Endothelial cell of umbilical vein (primary cell): ENCODE results near the gene CREBL2. TPM values are rescaled to one million over a fixed set of nuclear protein-coding genes. Genes with fewer than 3 reads are reported as not detected.
A peak's percentile ranks its signal among the peaks of the same experiment; 100 is the strongest.

Source experiments
- BruUV-seq: library from RNA; stranded (reverse); fragments of 400-500 nt; replicated peaks from 2 replicates; lab custom pipeline; 2021; lab: Mats Ljungman, UMichigan
- CTCF ChIA-PET: fragments of 300-600, 350-600 bp; sonication (Branson Sonifier 250); formaldehyde crosslinking; loops from one replicate; lab custom pipeline; 2021; ENCODE audit warnings: antibody characterized with exemption, inconsistent platforms; lab: Charles Lee
- POLR2A ChIA-PET: fragments of 300-600, 350-600 bp; sonication (Branson Sonifier 250); formaldehyde crosslinking; loops from one replicate; lab custom pipeline; 2021; ENCODE audit warnings: antibody characterized with exemption, inconsistent platforms; lab: Charles Lee
- DNase-seq: peaks from one replicate; pipeline ENCODE4 v3.0.0-alpha.2; 2011; ENCODE audit warnings: low read depth, low spot score
- FAIRE-seq: peaks from 2 replicates; lab custom pipeline; 2011; peaks lifted over from hg19 to GRCh38; lab: Jason Lieb, UNC
- H2AFZ ChIP-seq: 2 replicates; pipeline ENCODE4 v1.6.0; 2012; ENCODE audit warnings: low read depth, low read length, control low read depth, inconsistent platforms
- H3K27ac ChIP-seq: 2 replicates; pipeline ENCODE4 v1.5.1; 2011; ENCODE audit warnings: low read depth, mild to moderate bottlenecking, control low read depth, low read length, moderate library complexity; ENCODE audit not compliant: insufficient read depth
- H3K27me3 ChIP-seq, 2 experiments: 2 replicates each; pipeline versions ENCODE4 v1.6.0 to v1.6.1; 2011; ENCODE audit warnings: low read length in 2 of 2, mixed read lengths in 1 of 2; ENCODE audit not compliant: control insufficient read depth in 2 of 2, insufficient read depth in 2 of 2
- H3K36me3 ChIP-seq, 2 experiments: 2 replicates in 1 of 2; 3 replicates in 1 of 2; pipeline ENCODE4 v1.5.1; 2011; ENCODE audit warnings: low read length in 2 of 2, mild to moderate bottlenecking in 1 of 2, moderate library complexity in 1 of 2; ENCODE audit not compliant: control insufficient read depth in 2 of 2, insufficient read depth in 2 of 2; ENCODE audit errors: extremely low read depth in 1 of 2
- H3K4me1 ChIP-seq: 3 replicates; pipeline ENCODE4 v1.5.1; 2011; ENCODE audit warnings: mild to moderate bottlenecking, low read length; ENCODE audit not compliant: control insufficient read depth, insufficient read depth; ENCODE audit errors: extremely low read depth
- H3K4me2 ChIP-seq: 2 replicates; pipeline ENCODE4 v1.6.1; 2011; ENCODE audit warnings: low read length, control low read depth, mixed read lengths; ENCODE audit not compliant: insufficient read depth
- H3K4me3 ChIP-seq, 3 experiments: fragments of 200-600 bp in 1 of 3; sonication (generic), shearing (Covaris generic) in 1 of 3; replicated peaks in 1 of 3; 2 replicates each; pipeline ENCODE4 v1.5.1; 2011 to 2016; ENCODE audit warnings: control low read depth in 3 of 3, low read length in 3 of 3, mild to moderate bottlenecking in 2 of 3, inconsistent platforms in 1 of 3, low read depth in 1 of 3, moderate library complexity in 1 of 3; ENCODE audit not compliant: insufficient read depth in 1 of 3
- H3K79me2 ChIP-seq: 2 replicates; pipeline ENCODE4 v1.6.0; 2012; ENCODE audit warnings: low read length, inconsistent platforms; ENCODE audit not compliant: control insufficient read depth, insufficient read depth
- H3K9ac ChIP-seq: replicated peaks from 2 replicates; pipeline ENCODE3; 2011; ENCODE audit warnings: low read length, control low read depth; ENCODE audit not compliant: insufficient read depth; ENCODE audit errors: extremely low read depth
- H3K9me1 ChIP-seq: replicated peaks from 3 replicates; pipeline ENCODE4 v1.6.0; 2011; ENCODE audit warnings: mild to moderate bottlenecking, low read length; ENCODE audit not compliant: control insufficient read depth, insufficient read depth; ENCODE audit errors: extremely low read depth
- H3K9me3 ChIP-seq: replicated peaks from 2 replicates; pipeline ENCODE4 v1.5.1; 2012; ENCODE audit warnings: low read length, inconsistent platforms; ENCODE audit not compliant: control insufficient read depth, insufficient read depth
- H4K20me1 ChIP-seq: replicated peaks from 2 replicates; pipeline ENCODE3; 2011; ENCODE audit warnings: mild to moderate bottlenecking, low read length; ENCODE audit not compliant: control insufficient read depth, insufficient read depth; ENCODE audit errors: extremely low read depth
- EZH2 ChIP-seq: IDR thresholded peaks from 2 replicates; pipeline ENCODE4 v1.6.1; 2012; ENCODE audit warnings: borderline replicate concordance, low read depth, mild to moderate bottlenecking, moderate library complexity, low read length, inconsistent platforms; ENCODE audit not compliant: severe bottlenecking
- FOS ChIP-seq: IDR thresholded peaks from 2 replicates; pipeline ENCODE4 v1.6.1; 2011; ENCODE audit warnings: mild to moderate bottlenecking, low read length, moderate library complexity, borderline replicate concordance; ENCODE audit not compliant: insufficient read depth
- GATA2 ChIP-seq: IDR thresholded peaks from 2 replicates; pipeline ENCODE4 v1.7.0; 2011; ENCODE audit warnings: low read depth, mild to moderate bottlenecking, moderate library complexity, mixed read lengths, low read length; ENCODE audit not compliant: insufficient read length, insufficient read depth
- JUN ChIP-seq: IDR thresholded peaks from 2 replicates; pipeline ENCODE4 v1.6.1; 2011; ENCODE audit warnings: borderline replicate concordance, low read depth; ENCODE audit not compliant: insufficient read length, insufficient read depth
- MYC ChIP-seq: IDR thresholded peaks from one replicate; pipeline ENCODE4 v1.6.1; 2011; ENCODE audit warnings: mild to moderate bottlenecking, low read depth, low read length
- POLR2A ChIP-seq: IDR thresholded peaks from 2 replicates; pipeline ENCODE4 v1.6.1; 2012; ENCODE audit warnings: low read depth, mild to moderate bottlenecking, control low read depth, low read length
- POLR2AphosphoS5 ChIP-seq: IDR thresholded peaks from 2 replicates; pipeline ENCODE4 v1.6.1; 2012; ENCODE audit warnings: low read depth, mild to moderate bottlenecking, control low read depth, low read length, moderate library complexity; ENCODE audit not compliant: insufficient read depth
- dilution Hi-C: fragments of 300-500 bp; cut with MboI; formaldehyde crosslinking; loops from one replicate; pipeline ENCODE4 v1.15.0; 2019; ENCODE audit warnings: low sequenced_read_pairs; ENCODE audit not compliant: extremely low pct_ligation_motif_present
- intact Hi-C: fragments of 100-400 bp; cut with micrococcal nuclease; formaldehyde crosslinking; loops from one replicate; pipeline ENCODE4 v1.10.0; 2022
- polyA plus RNA-seq, 4 experiments: library from polyadenylated mRNA; depleted of rRNA in 3 of 4; stranded (reverse) in 3 of 4; unstranded in 1 of 4; fragments of >200 nt; gene quantifications; 2 replicates each; pipeline versions ENCODE4 v1.2.1 to v1.2.3, GENCODE V29; 2011 to 2012; ENCODE audit warnings: missing spikeins in 1 of 4
- total RNA-seq: library from RNA; stranded (reverse); gene quantifications from 2 replicates; pipeline ENCODE4 v1.2.3, GENCODE V29; 2021
- TF ChIP-seq, protein P1 (sequence below), 2 donors: IDR thresholded peaks; 1 replicate in 1 of 2; 2 replicates in 1 of 2; pipeline ENCODE4 v1.5.1; 2011; ENCODE audit warnings: low read length in 2 of 2, mild to moderate bottlenecking in 2 of 2, moderate library complexity in 2 of 2, control low read depth in 1 of 2, inconsistent platforms in 1 of 2, low read depth in 1 of 2; ENCODE audit not compliant: insufficient read depth in 1 of 2; ENCODE audit errors: extremely low read depth in 1 of 2
- TF ChIP-seq, protein P2 (sequence below): IDR thresholded peaks from 2 replicates; pipeline ENCODE4 v1.6.1; 2011; ENCODE audit not compliant: insufficient read depth, insufficient read length

CREBL2 gene
- total and polyA plus RNA-seq, 2 donors (not counting 3 experiments of a cell fraction or from before 2014, with no cell fraction given): 10.5 to 19.4 TPM

DNA sequence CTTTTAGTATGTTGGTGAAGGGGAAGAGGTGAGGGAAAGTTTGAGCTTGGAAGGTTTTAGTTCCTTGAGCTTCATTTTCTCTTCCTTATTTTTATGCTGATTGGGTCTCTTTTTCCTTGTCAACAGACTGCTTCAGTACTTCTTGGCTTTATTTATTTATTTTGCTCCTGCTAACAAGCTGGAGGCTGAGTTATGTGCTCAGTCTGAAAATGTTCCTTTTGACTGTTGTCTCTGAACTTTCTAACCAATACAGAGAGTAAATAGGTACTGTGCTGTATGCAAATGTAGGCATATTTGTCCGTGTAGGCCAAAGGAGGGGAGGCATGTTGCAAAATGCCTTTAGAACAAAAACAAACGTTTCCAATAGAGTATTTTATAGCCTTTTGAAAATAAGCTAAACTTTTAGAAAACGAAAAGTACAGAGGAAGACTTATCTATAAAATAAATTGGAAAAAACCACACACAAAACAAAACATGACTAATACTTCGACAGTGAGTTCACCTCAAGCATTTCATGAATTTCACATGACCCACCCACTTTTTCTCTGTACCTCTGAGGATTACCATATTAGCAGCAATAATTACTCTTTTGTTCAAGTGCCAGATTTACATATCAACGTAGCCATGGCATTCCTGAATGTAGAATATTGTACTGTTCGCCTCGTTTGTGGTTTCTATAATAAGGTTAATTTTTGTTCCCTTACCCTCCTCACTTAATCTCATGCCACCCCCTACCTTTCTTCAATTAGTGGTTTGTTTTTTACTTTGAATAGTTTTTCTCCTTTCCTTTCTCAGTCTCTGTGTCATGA is 4.7 kb upstream of the CREBL2 start:
- H2AFZ ChIP-seq: peak overlapping the region; percentile 21
- H3K9me3 ChIP-seq: no peaks in the 10 kb centered on the region
- DNase-seq (no peak), FAIRE-seq (no peak)
- no TSS peak for BruUV-seq
- H3K4me3 ChIP-seq: no peak overlapping the region
- CTCF ChIA-PET: interaction anchor here (1.0 to 1.1 kb wide), 2 partner anchors 15 to 17 kb away, joined by 4 to 5 read pairs; no protein-coding TSS in a partner anchor
- intact Hi-C loops: no loop called here
- H3K36me3 ChIP-seq: no peaks in the 10 kb centered on the region
- no peak for TF ChIP-seq POLR2A
- no peaks in the 10 kb centered on the region for H3K27me3 ChIP-seq
- H3K9ac ChIP-seq: no peak overlapping the region
- H4K20me1 ChIP-seq: no peaks in the 10 kb centered on the region
- H3K79me2 ChIP-seq: no peaks in the 10 kb centered on the region
- POLR2A ChIA-PET: no interaction called here
- dilution Hi-C loops: no loop called here
- H3K4me2 ChIP-seq: no peak overlapping the region
- H3K27ac ChIP-seq: no peak overlapping the region
- H3K4me1 ChIP-seq: no peaks in the 10 kb centered on the region
- H3K9me1 ChIP-seq: no peaks in the 10 kb centered on the region

DNA sequence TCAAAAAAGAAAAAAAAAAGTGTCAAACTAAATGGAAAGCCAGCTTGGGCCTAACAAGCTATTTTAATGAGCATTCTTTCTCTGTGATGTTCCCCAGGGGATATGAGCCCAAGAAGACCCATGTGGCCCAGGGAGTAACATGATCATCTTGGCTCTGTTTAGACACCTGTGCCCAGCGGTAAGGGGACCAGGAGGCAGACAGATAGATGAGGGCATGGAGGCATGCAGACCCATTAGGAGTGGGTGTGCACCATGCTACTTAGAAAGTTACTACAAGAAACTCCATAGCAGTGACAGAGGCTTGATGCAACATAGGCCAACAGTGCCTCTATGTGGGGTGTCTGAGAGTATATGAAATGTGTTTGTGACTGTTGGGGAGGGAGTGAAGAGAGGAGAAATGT is 3.1 kb upstream of the CREBL2 start:
- BruUV-seq: no TSS peak
- ChIA-PET CTCF (no interaction called here), POLR2A (no interaction called here)
- H3K27ac ChIP-seq: no peak overlapping the region
- H3K4me2 ChIP-seq: no peak overlapping the region
- no peaks in the 10 kb centered on the region for H3K9me3 ChIP-seq
- TF ChIP-seq GATA2 (no peak), FOS (no peak), POLR2A (no peak), JUN (no peak), POLR2AphosphoS5 (no peak), MYC (no peak), EZH2 (no peak)
- TF ChIP-seq, protein P1, sequence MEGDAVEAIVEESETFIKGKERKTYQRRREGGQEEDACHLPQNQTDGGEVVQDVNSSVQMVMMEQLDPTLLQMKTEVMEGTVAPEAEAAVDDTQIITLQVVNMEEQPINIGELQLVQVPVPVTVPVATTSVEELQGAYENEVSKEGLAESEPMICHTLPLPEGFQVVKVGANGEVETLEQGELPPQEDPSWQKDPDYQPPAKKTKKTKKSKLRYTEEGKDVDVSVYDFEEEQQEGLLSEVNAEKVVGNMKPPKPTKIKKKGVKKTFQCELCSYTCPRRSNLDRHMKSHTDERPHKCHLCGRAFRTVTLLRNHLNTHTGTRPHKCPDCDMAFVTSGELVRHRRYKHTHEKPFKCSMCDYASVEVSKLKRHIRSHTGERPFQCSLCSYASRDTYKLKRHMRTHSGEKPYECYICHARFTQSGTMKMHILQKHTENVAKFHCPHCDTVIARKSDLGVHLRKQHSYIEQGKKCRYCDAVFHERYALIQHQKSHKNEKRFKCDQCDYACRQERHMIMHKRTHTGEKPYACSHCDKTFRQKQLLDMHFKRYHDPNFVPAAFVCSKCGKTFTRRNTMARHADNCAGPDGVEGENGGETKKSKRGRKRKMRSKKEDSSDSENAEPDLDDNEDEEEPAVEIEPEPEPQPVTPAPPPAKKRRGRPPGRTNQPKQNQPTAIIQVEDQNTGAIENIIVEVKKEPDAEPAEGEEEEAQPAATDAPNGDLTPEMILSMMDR (IDR thresholded peaks at IDR 0.05; ENCODE audit: extremely low read depth in 1 of 2, insufficient read depth in 1 of 2, low read depth in 1 of 2, low read length in 2 of 2): no peak
- TF ChIP-seq, protein P2, sequence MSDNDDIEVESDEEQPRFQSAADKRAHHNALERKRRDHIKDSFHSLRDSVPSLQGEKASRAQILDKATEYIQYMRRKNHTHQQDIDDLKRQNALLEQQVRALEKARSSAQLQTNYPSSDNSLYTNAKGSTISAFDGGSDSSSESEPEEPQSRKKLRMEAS: no peak
- H3K4me1 ChIP-seq: peaks cover 5% of the 10 kb centered on the region
- H3K27me3 ChIP-seq: no peaks in the 10 kb centered on the region
- FAIRE-seq (no peak), DNase-seq (no peak)
- intact Hi-C loops: no loop called here
- dilution Hi-C loops: no loop called here
- no peak overlapping the region for H3K9ac ChIP-seq
- no peaks in the 10 kb centered on the region for H3K9me1 ChIP-seq
- no peak overlapping the region for H2AFZ ChIP-seq
- H4K20me1 ChIP-seq: no peaks in the 10 kb centered on the region
- H3K4me3 ChIP-seq: no peak overlapping the region
- no peaks in the 10 kb centered on the region for H3K36me3 ChIP-seq
- H3K79me2 ChIP-seq: peaks cover 4% of the 10 kb centered on the region
